ENCODE results near the gene SPNS2. TPM values are rescaled to one million over a fixed set of nuclear protein-coding genes. Genes with fewer than 3 reads are reported as not detected.

Gene SPNS2
- total and polyA plus RNA-seq, 2 of the 8 experiments (the other 6 are each of a cell fraction or from before 2014, with no cell fraction given): 1.2 to 1.5 TPM

GRCh38 chr17:4553669-4554068 is 55.0 kb downstream of the SPNS2 start:
- CTCF ChIA-PET (ENCODE audit: partially characterized antibody): interaction anchor here (2.1 kb wide), 1 partner anchor 13 kb away, joined by 8 read pairs; no protein-coding TSS in a partner anchor
- POLR2A ChIA-PET (ENCODE audit: partially characterized antibody): interaction anchor here (0.5 to 32.8 kb wide), 6 partner anchors 9 to 304 kb away, joined by 3 to 546 read pairs (median 4); no protein-coding TSS in a partner anchor
- no peak for TF ChIP-seq KDM5A (IDR thresholded peaks at IDR 0.05; ENCODE audit: low read length)
- TF ChIP-seq RNF2 (IDR thresholded peaks at IDR 0.05; ENCODE audit: borderline replicate concordance, low read depth, low read length, missing control alignments, poor library complexity, severe bottlenecking): no peak
- TF ChIP-seq E2F6 (IDR thresholded peaks at IDR 0.05): no peak
- no peak for TF ChIP-seq SP2 (IDR thresholded peaks at IDR 0.05; ENCODE audit: low read length)
- TF ChIP-seq, protein P1, sequence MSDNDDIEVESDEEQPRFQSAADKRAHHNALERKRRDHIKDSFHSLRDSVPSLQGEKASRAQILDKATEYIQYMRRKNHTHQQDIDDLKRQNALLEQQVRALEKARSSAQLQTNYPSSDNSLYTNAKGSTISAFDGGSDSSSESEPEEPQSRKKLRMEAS (IDR thresholded peaks at IDR 0.05): no peak
- no peak for TF ChIP-seq RAD21 (IDR thresholded peaks at IDR 0.05 in 1 of 2, conservative IDR thresholded peaks at IDR 0.05 in 1 of 2; ENCODE audit: low read depth in 2 of 2, low read length in 2 of 2)
- TF ChIP-seq POU5F1 (IDR thresholded peaks at IDR 0.05; ENCODE audit: low read depth, low read length): no peak
- TF ChIP-seq POLR2AphosphoS5 (IDR thresholded peaks at IDR 0.05; ENCODE audit: low read depth, low read length): no peak
- TF ChIP-seq TAF1 (IDR thresholded peaks at IDR 0.05; ENCODE audit: low read depth, low read length): no peak
- TF ChIP-seq GABPA (IDR thresholded peaks at IDR 0.05; ENCODE audit: borderline replicate concordance, insufficient read depth, low read length): no peak
- no peak for TF ChIP-seq TAF7 (optimal IDR thresholded peaks at IDR 0.05; ENCODE audit: borderline replicate concordance, low read depth, low read length)
- TF ChIP-seq SIX5 (IDR thresholded peaks at IDR 0.05; ENCODE audit: low read depth, low read length): no peak

More at GRCh38 chr17:4553669-4554068, 55.0 kb downstream of the SPNS2 start:
- H3K27ac ChIP-seq (ENCODE audit: low read depth, low read length): no peak overlapping the region
- H3K4me3 ChIP-seq (ENCODE audit: extremely low read depth in 1 of 4, insufficient read depth in 2 of 4, low read depth in 3 of 4, low read length in 4 of 4): peak overlapping the region; percentile 73 to 94 (median 84); a peak in 5 of 8 replicates
- H3K36me3 ChIP-seq (ENCODE audit: control insufficient read depth in 2 of 4, insufficient read depth in 4 of 4, low read length in 3 of 4): peaks cover 33 to 48% (median 43%) of the 10 kb centered on the region in 4 experiments
- H2BK5ac ChIP-seq (ENCODE audit: low read depth, low read length): no peak overlapping the region
- H3K14ac ChIP-seq (ENCODE audit: insufficient read length): no peak overlapping the region
- H2BK20ac ChIP-seq (ENCODE audit: low read length): no peak overlapping the region
- no peak overlapping the region for H3K23ac ChIP-seq (ENCODE audit: insufficient read length)
- peaks cover 6 to 17% (median 10%) of the 10 kb centered on the region in 4 experiments; a peak in 6 of 7 replicates for H3K4me1 ChIP-seq (replicated peaks in 1 of 4; ENCODE audit: control insufficient read depth in 3 of 4, insufficient read depth in 4 of 4, low read length in 3 of 4)
- H2AFZ ChIP-seq (ENCODE audit: low read length): no peak overlapping the region
- WGBS, 2 experiments (ENCODE audit: extremely low coverage in 1 of 2, insufficient coverage in 1 of 2, insufficient read length in 1 of 2, insufficient replicate concordance in 2 of 2, low coverage in 1 of 2, low lambda C conversion rate in 2 of 2, missing lambda C conversion rate in 1 of 2): 94% methylated on average over 9 of the region's 9 CpGs; no CpG with 5 or more reads in 1 of the 2 experiments
- FAIRE-seq: no peak
- peak overlapping the region; percentile 79 to 96; a peak in 3 of 4 replicates for H3K4me2 ChIP-seq (ENCODE audit: insufficient read depth in 1 of 2, low read depth in 2 of 2, low read length in 2 of 2)
- H3K9me3 ChIP-seq (ENCODE audit: insufficient read depth in 2 of 2, low read depth in 1 of 2, low read length in 1 of 2): no peaks in the 10 kb centered on the region
- H4K91ac ChIP-seq (replicated peaks; ENCODE audit: insufficient read length, low read length): no peak overlapping the region
- no peak overlapping the region; the same call in 1 of the 2 replicates for H4K8ac ChIP-seq (ENCODE audit: extremely low read depth, insufficient read depth, low read length)
- peaks cover 3 to 9% of the 10 kb centered on the region in 2 experiments for H4K20me1 ChIP-seq (replicated peaks in 1 of 2; ENCODE audit: control insufficient read depth in 1 of 2, insufficient read depth in 2 of 2, low read length in 2 of 2)
- H2BK120ac ChIP-seq (replicated peaks; ENCODE audit: low read depth, low read length): no peak overlapping the region
- H3K56ac ChIP-seq (replicated peaks; ENCODE audit: insufficient read length, low read depth, low read length): no peak overlapping the region
- no peak for DNase-seq (ENCODE audit: low read depth in 1 of 2, low spot score in 2 of 2)
- no peak overlapping the region for H2BK12ac ChIP-seq (ENCODE audit: low read depth, low read length)
- peaks cover 14% of the 10 kb centered on the region; the same call in 1 of the 2 replicates for H3K23me2 ChIP-seq (ENCODE audit: low read depth, low read length)
- H3K27me3 ChIP-seq (replicated peaks in 1 of 4; ENCODE audit: control insufficient read depth in 3 of 4, extremely low read depth in 1 of 4, insufficient read depth in 3 of 4, low read length in 3 of 4): no peaks in the 10 kb centered on the region
- H3K4ac ChIP-seq (replicated peaks; ENCODE audit: insufficient read length, low read depth, low read length): no peak overlapping the region
- H3K79me2 ChIP-seq (ENCODE audit: control insufficient read depth in 1 of 2, insufficient read depth in 2 of 2, low read length in 2 of 2): peaks cover 0 to 21% of the 10 kb centered on the region in 2 experiments; a peak in 3 of 4 replicates
- no peak overlapping the region; a peak in 1 of 7 replicates for H3K9ac ChIP-seq (replicated peaks in 1 of 4; ENCODE audit: extremely low read depth in 1 of 4, low read depth in 3 of 4, low read length in 3 of 4)
- peaks cover 13% of the 10 kb centered on the region for H3K79me1 ChIP-seq (ENCODE audit: low read depth, low read length)
- H2AK5ac ChIP-seq (ENCODE audit: low read depth, low read length): no peak overlapping the region
- no peak overlapping the region for H2BK15ac ChIP-seq (ENCODE audit: low read length)
- H3K18ac ChIP-seq (ENCODE audit: extremely low read depth, low read length): no peak overlapping the region
- H4K5ac ChIP-seq (ENCODE audit: insufficient read length, low read depth, low read length): no peak overlapping the region
